Fibroblast of the aortic adventitia (primary cell): ENCODE data around the gene SLC6A5. TPM values are rescaled to one million over a fixed set of nuclear protein-coding genes. Genes with fewer than 3 reads are reported as not detected.

Experiments used
- DNase-seq: peaks from one replicate; pipeline ENCODE4 v3.0.0-alpha.2; 2010; ENCODE audit warnings: low read depth
- H3K4me3 ChIP-seq: 2 replicates; pipeline ENCODE4 v1.5.1; 2011; ENCODE audit warnings: low read depth, mild to moderate bottlenecking, control low read depth, low read length, moderate library complexity
- total RNA-seq: library from RNA; depleted of rRNA; stranded (reverse); fragments of >200 nt; gene quantifications from 2 replicates; pipeline ENCODE4 v1.2.3, GENCODE V29; 2012; ENCODE audit warnings: low replicate concordance
- TF ChIP-seq, protein P1 (sequence below): IDR thresholded peaks from 2 replicates; pipeline ENCODE4 v1.5.1; 2011; ENCODE audit warnings: mild to moderate bottlenecking, low read length, control low read depth, inconsistent platforms; ENCODE audit not compliant: insufficient read depth

SLC6A5 gene
- total RNA-seq, 1 donor: not detected

DNA sequence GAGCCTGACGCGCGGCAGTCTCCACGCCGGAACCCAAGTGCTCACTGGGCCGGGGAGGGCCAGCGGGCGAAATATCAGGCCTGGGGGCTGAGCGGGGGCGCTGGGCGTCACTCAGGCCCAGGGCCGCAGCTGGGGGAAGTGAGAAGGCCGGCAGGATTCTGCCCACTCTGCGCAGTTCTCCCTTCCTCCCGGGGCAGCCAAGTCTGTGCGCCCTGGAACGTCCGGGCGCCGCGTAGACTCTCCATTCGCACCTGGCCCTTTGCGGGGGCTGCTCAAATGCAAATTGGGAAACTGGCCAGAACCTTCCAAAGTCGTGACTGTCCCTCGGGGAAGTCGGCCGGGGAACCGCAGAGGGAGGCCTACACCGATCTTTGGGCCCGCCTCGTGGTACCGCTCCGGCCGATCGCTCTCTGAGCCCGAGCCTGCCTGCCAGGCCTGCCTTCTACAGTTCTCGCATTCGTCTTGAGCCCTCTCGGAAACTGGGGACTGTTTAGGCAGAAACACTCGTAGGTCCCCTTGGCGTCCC is 2.2 kb upstream of the SLC6A5 start:
- no peak for DNase-seq
- TF ChIP-seq, protein P1, sequence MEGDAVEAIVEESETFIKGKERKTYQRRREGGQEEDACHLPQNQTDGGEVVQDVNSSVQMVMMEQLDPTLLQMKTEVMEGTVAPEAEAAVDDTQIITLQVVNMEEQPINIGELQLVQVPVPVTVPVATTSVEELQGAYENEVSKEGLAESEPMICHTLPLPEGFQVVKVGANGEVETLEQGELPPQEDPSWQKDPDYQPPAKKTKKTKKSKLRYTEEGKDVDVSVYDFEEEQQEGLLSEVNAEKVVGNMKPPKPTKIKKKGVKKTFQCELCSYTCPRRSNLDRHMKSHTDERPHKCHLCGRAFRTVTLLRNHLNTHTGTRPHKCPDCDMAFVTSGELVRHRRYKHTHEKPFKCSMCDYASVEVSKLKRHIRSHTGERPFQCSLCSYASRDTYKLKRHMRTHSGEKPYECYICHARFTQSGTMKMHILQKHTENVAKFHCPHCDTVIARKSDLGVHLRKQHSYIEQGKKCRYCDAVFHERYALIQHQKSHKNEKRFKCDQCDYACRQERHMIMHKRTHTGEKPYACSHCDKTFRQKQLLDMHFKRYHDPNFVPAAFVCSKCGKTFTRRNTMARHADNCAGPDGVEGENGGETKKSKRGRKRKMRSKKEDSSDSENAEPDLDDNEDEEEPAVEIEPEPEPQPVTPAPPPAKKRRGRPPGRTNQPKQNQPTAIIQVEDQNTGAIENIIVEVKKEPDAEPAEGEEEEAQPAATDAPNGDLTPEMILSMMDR: no peak
- no peak overlapping the region for H3K4me3 ChIP-seq

DNA sequence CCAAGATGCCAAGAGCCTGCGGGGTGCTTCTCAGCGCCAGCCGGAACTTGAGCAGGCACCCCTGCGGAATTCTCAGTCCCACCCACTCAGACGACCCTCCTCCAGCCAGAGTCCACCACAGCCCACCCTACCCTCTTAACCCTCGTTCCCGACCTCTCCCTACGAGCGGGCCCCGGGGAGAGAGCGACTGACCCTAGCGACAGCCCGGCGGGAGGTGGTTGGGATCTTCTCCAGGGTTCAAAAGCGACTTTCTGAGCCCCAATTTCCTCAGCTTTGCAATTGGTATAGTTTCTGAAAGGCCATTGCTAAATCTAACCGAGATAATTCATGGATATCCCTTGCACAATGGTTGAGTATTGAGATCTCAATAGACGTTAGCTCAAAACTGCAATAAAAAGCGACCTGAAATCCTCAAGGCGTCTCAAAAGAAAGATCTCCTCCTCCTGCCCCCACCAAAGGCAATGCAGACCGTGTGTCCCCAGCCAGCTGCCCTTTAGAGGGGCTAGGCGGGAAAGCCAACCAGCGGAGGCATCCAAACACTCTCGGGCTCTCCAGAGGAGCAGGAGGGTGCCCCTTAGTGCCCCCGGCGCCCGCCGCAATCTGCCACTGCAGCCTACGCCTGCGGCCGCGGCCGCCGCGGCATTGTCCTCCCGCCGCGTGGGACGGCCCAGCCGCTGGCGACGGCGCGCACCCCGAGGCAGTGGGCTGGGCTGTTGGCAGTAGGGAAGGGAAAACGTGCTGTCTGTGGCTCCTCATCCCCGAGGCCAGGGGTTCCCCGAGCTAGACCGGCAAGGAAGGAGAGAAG is 1.5 kb upstream of the SLC6A5 start:
- no peak overlapping the region for H3K4me3 ChIP-seq
- DNase-seq: no peak
- TF ChIP-seq, protein P1: no peak

DNA sequence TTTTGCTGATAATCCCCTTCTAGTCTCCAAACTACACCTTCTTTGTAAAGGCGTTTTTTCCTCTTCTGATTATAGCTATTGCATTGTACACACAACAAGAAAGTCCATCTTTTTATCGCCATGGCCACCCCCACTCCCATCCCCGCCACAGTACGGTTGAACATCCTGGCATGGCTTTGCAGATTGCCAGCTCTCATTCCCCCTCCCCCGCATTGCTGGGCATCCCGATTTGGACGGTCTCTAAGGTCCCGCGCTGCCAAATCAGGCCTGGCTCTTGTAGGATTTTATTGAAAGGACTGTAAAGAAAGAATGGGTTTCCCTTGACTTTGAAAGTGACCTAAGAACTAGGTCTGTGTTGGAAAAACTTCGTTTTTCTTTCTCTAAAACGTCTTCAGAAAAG is 916 bp upstream of the SLC6A5 start:
- no peak overlapping the region for H3K4me3 ChIP-seq
- TF ChIP-seq, protein P1: no peak
- no peak for DNase-seq

DNA sequence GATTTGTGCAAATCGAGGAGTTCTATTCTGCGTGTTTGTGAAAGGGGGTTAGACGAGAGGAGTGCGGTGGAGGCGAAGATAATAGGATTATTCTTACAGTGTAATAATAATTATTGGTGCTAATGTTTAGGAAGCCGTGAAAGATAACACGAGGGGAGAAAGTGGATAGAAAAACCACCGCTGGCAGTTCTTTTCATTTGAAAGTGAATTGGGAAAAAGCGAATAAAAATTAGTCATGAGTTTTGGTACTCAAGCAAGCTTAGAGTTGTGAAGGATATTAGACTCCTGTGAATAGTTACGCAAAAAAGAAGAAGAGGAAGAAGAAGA is 575 bp downstream of the SLC6A5 start:
- no peak for DNase-seq
- TF ChIP-seq, protein P1: no peak
- no peak overlapping the region for H3K4me3 ChIP-seq

DNA sequence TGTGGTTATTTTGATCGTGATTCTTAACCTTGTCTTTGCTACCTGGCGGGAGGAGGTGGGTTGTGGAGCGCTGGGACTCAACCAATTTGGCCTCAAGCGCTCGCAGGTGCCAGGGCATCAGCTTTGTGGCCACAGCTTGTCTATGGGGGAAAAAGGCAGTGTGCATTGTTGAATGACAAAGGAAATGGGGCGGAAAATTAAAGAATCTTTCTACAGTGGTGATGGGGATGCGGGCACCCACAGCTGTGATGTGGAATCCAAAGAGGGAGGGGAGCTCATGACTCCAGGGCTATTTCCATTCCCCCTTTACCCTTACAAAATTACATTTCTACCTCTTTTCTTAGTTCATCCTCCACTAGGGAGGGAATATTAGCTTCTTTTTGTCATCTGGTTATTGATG is 1.1 kb downstream of the SLC6A5 start:
- DNase-seq: no peak

DNA sequence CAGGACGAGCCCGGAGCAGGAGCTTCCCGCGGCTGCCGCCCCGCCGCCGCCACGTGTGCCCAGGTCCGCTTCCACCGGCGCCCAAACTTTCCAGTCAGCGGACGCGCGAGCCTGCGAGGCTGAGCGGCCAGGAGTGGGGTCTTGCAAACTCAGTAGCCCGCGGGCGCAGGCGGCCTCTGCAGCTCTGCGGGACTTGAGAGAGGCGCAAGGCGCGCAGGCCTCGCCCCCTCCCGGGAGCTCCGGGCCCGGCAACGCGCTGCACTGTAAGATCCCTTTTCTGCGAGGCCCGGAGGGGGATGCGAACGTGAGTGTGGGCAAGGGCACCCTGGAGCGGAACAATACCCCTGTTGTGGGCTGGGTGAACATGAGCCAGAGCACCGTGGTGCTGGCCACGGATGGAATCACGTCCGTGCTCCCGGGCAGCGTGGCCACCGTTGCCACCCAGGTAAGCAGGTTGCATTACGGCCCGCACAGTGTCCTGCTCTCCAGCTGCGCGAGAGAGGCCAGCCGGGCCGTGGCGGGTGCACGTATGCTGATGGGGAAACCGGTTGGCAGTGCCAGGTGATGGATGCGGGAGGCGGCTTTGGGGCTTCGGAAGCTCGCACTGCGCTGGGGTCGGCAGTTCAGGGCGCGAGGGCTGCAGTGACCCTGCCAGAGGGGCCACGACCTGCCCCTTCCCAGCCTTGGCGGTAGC is 2.0 kb downstream of the SLC6A5 start:
- H3K4me3 ChIP-seq: no peak overlapping the region
- DNase-seq: no peak
- TF ChIP-seq, protein P1: no peak

More for the DNA sequence above, 1.1 kb downstream of the SLC6A5 start:
- no peak overlapping the region for H3K4me3 ChIP-seq
- TF ChIP-seq, protein P1: no peak
